ENCODE results near the gene MYEOV.

MYEOV gene

DNA sequence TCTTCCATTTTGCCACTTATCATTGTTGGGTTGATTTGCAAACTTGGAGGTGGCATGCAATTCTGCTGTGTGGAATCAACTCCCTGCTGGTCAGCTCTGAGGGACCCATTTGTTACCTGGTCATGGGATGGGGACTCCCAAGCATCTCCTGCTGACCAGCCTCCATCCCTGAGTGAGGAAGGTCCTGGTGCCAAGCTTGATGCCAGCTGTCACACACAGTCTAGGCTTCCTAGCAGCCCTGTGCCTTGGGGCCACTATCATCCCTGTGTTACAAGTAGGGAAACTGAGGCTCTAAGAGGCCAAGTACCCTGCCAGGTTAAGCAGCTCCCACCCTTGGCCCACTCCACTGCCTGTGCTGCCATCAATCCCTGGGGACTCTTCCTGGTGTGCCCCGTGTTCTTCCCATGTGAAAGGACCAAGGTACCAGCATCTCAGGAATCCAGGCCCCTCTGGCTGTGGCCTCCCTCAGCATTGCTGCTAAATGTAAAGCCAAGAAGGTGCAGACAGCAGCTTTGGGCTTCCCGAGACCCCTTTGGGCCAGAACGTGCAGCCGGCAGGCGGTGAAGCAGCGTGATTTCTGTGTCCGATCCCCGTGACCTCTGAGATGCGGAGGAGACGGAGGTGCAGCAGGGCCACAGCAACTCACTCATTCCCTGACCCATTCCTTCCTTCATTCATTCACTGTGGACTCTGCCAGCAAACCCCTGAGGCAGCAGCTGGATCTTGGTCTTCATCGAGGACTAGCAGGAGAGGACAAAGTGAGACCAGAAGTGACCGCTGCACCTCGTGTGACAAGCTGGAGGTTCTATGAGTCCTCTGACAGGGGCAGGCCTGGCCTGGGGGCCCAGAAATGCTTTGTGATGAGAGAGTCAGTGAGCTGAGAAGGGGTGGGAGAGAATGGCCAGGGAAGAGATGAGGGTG is 49.7 kb downstream of the MYEOV start:
- no peak for DNase-seq

DNA sequence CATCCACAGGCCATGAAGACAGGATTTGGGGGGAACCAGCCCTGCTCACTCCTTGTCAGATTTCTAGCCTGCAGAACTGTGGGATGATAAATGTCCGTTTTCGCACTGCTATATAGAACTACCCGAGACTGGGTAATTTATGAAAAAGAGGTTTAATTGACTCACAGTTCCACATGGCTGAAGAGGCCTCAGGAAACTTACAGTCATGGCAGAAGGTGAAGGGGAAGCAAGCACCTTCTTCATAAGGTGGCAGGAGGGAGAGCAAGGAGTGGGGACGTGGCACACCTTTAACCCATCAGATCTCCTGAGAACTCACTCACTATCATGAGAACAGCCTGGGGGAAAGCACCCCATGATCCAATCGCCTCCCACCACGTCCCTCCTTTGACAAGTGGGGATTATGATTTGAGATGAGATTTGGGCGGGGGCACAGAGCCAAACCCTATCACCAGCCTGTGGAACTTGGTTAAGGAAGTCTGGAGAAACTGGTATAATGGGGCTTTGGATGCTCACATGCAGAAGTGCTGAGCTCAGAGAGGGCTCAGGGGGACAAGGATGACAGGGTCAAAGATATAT is 50.7 kb downstream of the MYEOV start:
- DNase-seq, result no peak
